Posterior cingulate gyrus (tissue), 11 donors: ENCODE results near the gene WDFY2.
A peak's percentile ranks its signal among the peaks of the same experiment; 100 is the strongest.

ENCODE experiments used
- DNase-seq, 10 donors: peaks; one replicate each; pipeline versions ENCODE4 v3.0.0 to v3.0.0-alpha.2; 2020 to 2021; ENCODE audit warnings: mixed read lengths in 3 of 10
- intact Hi-C: fragments of 100-400 bp; cut with DNase I; formaldehyde crosslinking; loops from one replicate; pipeline ENCODE4 v1.15.1; 2023

WDFY2 gene

GRCh38 chr13:51594432-51594831 is 10.2 kb downstream of the WDFY2 start:
- intact Hi-C loops = no loop called here
- DNase-seq = no peak

GRCh38 chr13:51595416-51595815 is 11.2 kb downstream of the WDFY2 start:
- intact Hi-C loops = no loop called here
- DNase-seq = no peak

- intact Hi-C loops = no loop called here
- no peak for DNase-seq
These were observed 12.3 kb downstream of the WDFY2 start for GRCh38 chr13:51596541-51596940.

- intact Hi-C loops = no loop called here
- DNase-seq = no peak
These were observed 15.3 kb downstream of the WDFY2 start for GRCh38 chr13:51599444-51600176.

GRCh38 chr13:51600703-51601102 is 16.4 kb downstream of the WDFY2 start:
- no peak for DNase-seq
- intact Hi-C loops = no loop called here

- no peak for DNase-seq
- intact Hi-C loops = no loop called here
These were observed 17.6 kb downstream of the WDFY2 start for GRCh38 chr13:51601601-51602565.

GRCh38 chr13:51603716-51604115 is 19.5 kb downstream of the WDFY2 start:
- DNase-seq = no peak
- intact Hi-C loops = no loop called here

GRCh38 chr13:51605698-51606097 is 21.4 kb downstream of the WDFY2 start:
- intact Hi-C loops = no loop called here
- no peak for DNase-seq

GRCh38 chr13:51607165-51607564 is 22.9 kb downstream of the WDFY2 start:
- DNase-seq = no peak
- intact Hi-C loops = no loop called here

GRCh38 chr13:51608857-51609406 is 24.7 kb downstream of the WDFY2 start:
- intact Hi-C loops = no loop called here
- DNase-seq = no peak

- DNase-seq = no peak
- intact Hi-C loops = no loop called here
These were observed 28.6 kb downstream of the WDFY2 start for GRCh38 chr13:51612867-51613266.

GRCh38 chr13:51613535-51613934 is 29.3 kb downstream of the WDFY2 start:
- intact Hi-C loops = no loop called here
- DNase-seq = no peak

- peak in 7 of 10 donors; percentile 28 to 89 (median 51) for DNase-seq
- intact Hi-C loops = no loop called here
These were observed 30.1 kb downstream of the WDFY2 start for GRCh38 chr13:51614350-51614786.

- intact Hi-C loops = no loop called here
- peak in 1 of 10 donors; percentile 38 for DNase-seq
These were observed 34.4 kb downstream of the WDFY2 start for GRCh38 chr13:51618626-51619025.

GRCh38 chr13:51619614-51620013 is 35.4 kb downstream of the WDFY2 start:
- intact Hi-C loops = loop anchor here (5.0 kb wide), 1 partner anchor 113 kb away; no protein-coding TSS in a partner anchor
- DNase-seq = no peak

GRCh38 chr13:51620165-51620983 is 36.1 kb downstream of the WDFY2 start:
- peak in 6 of 10 donors; percentile 39 to 91 (median 61) for DNase-seq
- intact Hi-C loops = loop anchor here (5.0 kb wide), 1 partner anchor 112 kb away; no protein-coding TSS in a partner anchor

GRCh38 chr13:51621602-51622001 is 37.3 kb downstream of the WDFY2 start:
- DNase-seq = no peak
- intact Hi-C loops = loop anchor here (5.0 kb wide), 1 partner anchor 111 kb away; no protein-coding TSS in a partner anchor

GRCh38 chr13:51623473-51623872 is 39.2 kb downstream of the WDFY2 start:
- no peak for DNase-seq
- intact Hi-C loops = loop anchor here (5.0 kb wide), 1 partner anchor 109 kb away; no protein-coding TSS in a partner anchor

GRCh38 chr13:51624207-51624606 is 39.9 kb downstream of the WDFY2 start:
- DNase-seq = no peak
- intact Hi-C loops = loop anchor here (5.0 kb wide), 1 partner anchor 108 kb away; no protein-coding TSS in a partner anchor
